HG02798 (cell line): ENCODE data around the gene IQSEC1.

Experiments used
- ATAC-seq: cut with Tn5 transposase; IDR thresholded peaks from one replicate; pipeline ENCODE4 v1.9.1; 2021; ENCODE audit warnings: mild to moderate bottlenecking; ENCODE audit not compliant: unreplicated experiment, poor library complexity

IQSEC1 gene

DNA sequence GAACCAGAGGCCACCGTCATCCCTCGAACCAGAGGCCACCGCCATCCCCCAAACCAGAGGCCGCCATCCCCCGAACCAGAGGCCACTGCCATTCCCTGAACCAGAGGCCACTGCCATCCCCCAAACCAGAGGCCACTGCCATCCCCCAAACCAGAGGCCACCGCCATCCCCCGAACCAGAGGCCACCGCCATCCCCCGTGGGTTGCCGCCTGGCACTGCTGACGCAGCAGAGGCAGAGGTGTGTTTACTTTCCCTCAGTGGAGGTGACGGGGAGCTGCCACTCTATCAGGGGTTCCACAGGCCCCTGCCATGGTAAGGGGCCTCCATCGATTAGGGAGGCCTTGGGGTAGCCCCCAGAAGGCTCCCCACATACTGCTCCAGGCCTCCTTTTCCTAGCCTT is 1.5 kb downstream of the IQSEC1 start:
- no peak for ATAC-seq

DNA sequence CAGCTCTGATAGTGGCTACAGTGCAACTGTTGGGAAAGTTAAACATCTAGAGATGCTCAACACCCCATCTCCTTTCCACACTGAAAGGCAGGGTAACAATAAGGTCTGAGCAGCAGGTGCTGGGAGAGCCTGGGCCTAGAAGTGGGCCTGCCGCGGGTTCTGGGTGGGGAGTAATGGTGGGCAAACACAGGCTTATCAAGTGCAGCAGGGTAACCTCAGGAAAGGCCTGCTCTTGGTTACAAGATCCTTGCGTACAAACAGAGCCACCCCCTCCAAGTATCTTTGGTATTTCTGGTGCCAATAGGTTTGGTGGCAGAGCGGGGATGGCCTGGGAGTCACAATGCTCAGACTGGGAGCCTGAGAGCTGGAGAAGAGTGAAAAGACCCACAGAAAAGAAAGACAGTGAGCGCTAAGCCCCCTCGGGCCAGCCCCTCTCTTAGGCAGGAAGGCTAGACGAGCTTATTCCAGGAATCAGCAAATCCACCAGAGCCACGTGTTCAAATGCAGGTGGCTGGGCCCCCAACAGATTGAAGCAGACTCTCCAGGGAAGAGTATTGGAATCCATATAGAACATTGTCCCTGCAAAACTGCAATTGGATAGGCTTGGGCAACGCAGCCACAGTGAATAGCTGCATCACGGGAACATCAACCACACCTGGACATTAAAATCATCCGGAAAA is 2.7 kb downstream of the IQSEC1 start:
- ATAC-seq = no peak

DNA sequence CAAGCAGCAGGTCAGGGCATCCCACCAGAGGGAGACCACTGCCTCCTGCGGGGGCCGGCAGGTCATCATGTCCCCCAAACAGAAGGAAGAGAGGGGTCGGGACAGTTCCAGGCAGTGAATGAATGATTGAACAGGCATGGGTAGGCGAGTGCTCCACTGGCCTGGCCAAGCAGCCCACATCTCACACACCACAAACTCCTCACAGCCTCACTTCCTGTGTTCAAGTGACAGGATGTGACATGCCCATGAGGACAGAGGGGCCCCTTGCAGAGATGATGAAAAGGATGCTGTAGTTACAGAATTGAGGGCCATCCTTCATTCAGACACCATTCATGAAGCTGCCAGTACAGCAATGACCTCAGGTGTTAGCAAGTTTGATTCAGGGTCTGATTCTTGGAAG is 3.7 kb downstream of the IQSEC1 start:
- ATAC-seq = peak; percentile 54

DNA sequence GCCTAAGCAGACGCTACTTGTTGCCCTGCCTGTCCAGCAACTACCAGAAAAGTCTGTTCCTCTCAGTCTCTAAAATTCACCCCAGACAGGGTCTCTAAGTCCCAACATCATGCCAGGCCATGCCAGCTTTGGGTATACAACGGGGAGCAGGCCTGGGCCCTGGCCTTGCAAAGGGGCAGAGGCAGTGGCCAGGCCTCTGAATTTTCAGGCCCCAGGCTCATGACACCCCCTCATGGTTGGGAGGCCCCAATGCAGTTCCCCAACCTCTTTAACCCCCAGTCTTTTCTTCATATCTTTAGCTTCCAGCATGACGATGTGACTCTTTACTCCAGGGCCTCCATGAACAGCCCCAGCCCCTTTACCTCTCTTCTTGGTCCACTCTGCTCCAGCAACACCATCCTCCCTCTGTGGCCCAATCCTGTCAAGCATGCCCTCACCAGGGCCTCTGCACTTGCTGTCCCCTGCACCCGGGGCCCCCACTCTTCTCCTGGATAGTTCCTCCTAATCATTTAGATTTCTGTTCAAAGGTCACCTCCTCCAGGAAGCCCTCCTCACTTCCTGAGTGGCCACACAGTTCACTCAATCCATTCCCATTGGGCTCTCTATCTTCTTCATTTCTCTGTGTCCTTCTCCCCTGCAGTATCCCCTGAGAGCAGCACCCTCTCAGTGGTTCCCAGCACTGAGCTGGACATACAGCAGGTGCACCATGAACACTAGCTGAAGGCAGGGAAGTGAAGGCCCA is 4.8 kb downstream of the IQSEC1 start:
- ATAC-seq = no peak

DNA sequence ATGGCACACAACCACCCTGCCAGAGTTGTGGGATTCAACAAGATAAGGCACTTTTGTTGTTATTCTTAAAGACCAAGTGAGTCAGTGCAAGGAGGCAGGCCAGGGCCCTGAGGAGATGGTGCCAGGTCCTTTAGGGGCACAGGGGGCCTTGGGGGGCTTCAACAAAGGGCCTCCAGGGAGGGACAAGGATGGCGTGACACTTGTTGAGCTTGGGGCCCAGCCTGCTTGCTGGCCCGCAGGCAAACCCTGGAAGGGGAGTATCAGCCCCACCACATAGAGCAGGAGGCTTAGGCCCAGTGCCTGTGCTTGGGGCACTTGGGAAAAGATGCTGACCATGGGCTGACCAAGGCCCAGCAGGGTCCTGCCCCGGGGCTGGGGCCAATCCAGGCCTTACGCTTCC is 5.5 kb downstream of the IQSEC1 start:
- ATAC-seq = no peak

DNA sequence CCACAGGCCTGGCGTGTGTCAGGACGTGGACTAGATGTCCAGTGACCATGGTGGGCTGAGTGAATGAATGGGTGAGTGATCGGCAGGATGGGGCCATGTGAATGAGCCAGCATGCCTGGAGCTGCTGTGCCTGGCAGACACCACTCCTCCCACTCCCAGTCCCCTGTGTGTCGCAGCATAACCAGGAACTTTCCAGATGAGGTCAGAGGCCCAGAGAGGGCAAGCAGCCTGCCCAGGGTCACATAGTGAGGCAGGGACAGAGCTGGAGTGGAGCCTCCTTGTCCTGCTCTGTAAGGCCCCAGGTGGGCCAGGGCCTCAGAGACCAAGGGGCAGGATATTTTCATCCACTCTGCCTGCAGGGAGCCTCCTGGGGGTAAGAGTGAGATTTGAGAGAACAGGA is 6.4 kb downstream of the IQSEC1 start:
- ATAC-seq = no peak

DNA sequence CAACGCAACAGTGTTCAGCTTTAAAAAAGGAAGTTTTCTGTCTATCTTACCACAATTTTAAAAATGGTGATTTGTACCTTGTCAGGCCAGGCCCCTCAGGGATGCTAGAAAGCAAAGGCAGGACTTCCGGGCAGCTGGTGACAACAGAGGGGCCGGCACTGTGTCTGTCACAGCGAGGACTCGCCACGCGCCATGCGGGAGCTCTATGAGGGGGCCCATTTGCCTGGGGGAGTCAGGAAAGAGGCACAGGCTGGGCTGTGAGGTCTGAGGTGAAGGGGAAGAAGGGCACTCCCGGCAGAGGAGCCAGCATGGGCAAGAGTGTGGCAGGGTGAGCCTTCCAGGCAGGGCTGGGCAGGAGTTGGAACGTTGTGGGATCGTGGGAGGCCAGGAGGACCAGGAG is 7.0 kb downstream of the IQSEC1 start:
- ATAC-seq = no peak

DNA sequence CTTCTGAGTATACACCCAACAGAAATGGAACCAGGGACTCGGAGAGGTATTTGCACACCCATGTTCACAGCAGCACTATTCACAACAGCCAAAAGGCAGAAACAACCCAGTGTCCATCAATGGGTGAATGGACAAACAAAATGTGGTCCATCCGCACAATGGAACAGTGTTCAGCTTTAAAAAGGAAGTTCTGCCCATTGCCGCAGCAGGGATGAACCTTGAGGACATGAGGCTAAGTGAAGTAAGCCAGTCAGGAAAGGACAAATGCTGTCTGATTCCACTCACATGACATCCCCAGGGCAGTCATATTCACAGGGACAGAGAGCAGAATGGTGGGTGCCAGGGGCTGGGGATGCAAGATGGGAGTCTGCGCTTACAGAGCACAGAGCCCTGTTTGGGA is 7.5 kb downstream of the IQSEC1 start:
- ATAC-seq = no peak

DNA sequence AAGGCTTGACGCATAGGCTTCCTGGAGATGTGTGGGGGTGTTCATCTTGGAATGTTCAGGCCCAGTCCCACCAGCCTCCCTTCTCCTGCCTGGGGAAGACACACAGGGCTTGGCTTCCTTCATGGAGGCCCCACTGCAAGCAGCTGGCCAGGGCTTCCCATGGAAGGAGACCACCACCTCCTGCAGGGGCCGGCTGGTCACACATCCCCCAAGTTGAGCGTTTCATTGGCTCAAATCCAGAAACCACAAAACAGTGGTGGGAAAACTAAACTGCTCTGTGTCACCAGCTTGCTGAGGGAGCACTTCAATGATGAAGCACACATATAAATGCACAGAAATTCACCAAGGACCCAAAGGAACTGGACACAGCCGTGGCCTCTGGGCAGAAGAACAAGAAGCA is 8.3 kb downstream of the IQSEC1 start:
- no peak for ATAC-seq

DNA sequence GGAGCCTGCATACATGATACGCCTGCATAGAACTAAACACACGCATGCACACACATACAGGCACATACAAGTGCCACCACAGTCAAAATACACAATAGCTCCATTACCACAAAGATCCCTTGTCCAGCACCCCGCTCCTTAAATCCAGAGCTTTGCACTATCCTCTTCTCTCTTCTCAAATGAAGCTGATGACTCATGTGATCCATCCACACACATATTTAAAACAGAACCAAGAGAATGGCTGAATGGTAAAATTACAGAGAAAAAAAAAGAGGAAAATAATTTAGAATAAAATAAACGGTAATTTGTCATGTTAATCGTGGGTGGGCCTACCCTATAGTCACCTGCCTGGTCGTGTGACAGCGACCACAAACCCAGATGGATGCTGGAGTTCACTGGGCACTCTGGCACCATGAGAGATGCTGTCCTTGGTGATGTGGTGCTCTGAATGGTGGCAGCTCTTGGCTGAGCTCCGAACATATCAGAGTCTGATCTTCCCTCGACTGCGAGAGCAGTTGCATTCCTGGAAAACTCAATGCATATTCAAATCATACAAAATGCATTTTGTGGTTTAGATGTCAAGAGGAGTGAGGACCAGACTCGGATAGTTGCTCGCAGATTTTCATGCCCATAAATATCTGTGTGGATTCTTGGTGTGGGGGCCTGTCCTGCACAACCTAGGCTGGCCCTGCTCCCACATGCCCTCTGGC is 8.9 kb downstream of the IQSEC1 start:
- no peak for ATAC-seq

DNA sequence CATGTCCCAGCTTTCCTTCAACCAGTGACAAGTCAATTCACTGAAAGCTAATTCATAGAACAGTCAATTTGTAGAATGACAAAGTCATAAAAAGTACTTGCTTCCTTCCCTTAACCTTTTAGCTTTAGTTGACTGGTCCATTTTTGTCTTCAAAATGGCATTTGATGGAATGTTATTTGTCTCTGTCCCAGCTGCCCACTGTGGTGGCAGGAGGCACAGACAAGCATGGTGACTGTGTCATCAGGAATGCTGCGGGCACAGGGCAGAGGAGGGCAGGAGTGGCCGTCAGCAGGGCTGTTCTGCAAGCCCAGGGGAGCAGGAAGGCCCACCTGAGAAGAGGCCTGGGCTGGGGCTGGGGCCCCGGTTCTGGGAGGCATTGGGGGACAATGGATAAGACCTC is 10.0 kb downstream of the IQSEC1 start:
- no peak for ATAC-seq

DNA sequence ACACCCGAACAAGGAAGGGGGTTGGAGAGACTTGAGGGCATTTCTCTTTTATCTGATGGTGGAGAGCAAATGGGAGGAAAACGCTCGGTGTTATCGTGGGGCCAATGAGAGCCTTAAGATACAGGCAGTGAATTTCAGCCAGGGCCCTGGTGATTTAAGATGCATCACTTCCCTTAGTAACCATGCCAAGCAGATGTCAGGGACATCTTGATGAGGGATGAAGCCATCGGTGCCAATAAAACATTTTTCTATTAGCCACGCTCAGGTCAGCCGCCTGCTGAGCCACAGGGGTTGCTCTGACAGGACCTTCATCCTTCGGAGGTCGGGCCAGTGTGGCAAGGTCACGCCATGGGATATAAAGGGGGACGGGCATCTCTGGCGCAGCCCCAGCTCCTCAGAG is 10.6 kb downstream of the IQSEC1 start:
- ATAC-seq = no peak

DNA sequence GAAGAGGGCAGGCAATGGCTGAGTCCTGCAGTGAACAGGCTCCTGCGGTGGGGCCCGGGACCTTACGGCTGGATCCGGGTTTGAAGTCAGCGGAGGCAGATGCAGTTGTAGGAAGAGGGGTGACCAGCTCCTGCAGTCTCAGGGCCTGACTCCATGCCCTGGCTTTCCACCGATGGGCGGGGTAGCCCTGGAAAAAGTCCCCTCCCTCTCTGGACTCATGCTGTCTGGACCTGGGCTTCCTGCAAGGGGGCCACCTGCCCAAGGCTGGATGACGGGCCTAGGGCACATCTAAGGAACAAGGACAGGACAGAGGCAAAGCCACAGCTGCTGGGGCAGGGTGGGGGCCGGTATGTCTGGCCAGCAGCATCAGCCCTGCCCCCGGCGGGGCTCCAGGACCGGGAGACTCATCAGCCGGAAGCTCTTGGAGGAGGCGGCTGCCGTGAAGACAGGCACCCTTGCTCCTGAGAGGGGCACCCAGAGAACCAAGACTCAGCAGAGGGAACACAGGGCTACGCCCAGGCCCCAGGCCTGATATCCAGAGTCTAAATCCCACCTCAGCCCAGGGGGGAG is 12.8 kb downstream of the IQSEC1 start:
- no peak for ATAC-seq

DNA sequence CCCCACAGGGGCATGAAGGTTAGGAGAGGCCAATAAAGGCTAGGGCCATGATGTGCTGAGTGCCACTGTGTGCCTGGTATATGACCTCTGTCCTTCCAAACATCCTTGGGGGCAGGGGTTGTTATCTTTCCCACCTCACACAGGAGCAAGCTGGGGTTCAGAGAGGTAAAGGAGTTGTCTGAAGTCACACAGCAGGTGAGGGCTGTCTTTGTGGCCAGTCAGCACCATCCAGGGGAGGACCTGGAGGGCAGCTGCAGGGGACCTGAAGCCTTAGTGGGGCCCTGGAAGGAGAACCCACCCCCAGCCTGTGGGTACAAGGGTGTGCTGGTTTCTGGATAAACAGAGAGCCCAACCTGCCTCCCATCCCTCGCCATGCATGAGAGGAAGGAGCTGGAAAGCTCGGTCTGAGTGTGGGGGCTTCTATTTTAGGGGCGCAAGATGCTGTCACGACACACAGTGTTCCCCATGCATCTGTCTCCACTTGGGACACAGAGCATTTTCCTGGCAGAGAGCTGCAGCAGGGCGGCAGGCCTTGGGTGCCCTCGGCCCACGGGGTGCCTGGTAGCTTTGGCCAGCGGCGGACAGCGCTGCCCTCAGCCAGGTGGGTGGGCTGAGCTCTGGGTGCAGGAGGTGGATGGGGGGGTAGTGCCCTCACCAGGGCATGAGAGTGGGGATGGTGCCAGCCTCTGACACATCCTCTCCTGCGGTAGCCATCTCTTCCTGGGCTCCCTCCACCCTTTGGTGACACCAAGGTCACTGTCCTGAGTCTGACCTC is 14.7 kb downstream of the IQSEC1 start:
- ATAC-seq = no peak

DNA sequence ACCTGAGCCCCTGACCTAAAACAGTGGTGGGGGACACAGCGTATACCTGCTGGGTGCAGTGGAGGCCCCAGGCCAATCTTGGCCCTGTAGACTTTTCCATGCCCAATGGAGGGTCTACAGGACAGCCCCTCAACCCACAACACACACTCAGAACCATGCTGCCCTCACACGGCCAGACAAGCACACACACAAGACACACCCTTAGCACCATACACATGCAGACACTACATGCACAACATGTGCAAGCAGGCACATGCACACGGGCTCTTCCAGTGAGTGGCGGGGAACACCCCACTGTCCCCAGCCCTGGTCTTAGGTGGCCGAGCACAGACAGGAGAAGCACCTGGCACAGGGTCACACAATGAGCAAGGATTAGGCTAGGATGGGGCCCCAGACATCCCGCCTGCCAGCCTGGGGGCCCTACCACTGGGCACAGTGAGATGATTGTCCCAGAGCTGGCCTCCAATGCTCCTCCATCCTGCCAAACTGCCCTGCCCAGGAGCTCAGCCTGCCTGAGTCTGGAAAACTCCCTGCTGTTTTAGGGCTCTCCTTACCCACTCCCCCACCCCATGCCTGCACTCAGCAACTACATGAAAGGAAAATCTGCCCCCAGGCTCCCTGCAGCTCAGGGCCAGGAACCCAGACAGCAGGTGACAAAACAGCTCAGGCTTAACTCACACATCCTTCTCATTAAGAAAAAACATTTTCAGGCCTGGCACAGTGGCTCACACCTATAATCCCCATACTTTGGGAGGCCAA is 15.8 kb downstream of the IQSEC1 start:
- ATAC-seq = no peak

DNA sequence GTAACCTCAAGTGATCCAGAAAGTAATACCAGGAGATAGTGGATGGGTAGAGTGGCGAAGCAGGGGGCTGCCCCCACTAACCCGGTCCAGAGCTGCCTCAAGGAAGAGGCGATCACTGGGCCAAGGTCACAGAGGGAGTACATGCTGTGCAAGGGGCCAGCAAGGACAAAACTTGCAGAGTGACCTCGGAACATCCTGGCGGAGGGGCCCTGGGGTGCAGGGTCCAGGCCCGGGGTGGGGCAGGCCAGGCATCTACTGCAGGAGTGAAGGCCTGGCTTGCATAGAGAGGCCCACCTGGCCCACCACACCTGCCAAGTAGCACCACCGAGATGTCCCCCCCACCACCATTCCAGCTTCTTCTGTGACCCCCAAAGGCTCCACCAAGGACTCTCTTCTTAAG is 17.6 kb downstream of the IQSEC1 start:
- no peak for ATAC-seq

DNA sequence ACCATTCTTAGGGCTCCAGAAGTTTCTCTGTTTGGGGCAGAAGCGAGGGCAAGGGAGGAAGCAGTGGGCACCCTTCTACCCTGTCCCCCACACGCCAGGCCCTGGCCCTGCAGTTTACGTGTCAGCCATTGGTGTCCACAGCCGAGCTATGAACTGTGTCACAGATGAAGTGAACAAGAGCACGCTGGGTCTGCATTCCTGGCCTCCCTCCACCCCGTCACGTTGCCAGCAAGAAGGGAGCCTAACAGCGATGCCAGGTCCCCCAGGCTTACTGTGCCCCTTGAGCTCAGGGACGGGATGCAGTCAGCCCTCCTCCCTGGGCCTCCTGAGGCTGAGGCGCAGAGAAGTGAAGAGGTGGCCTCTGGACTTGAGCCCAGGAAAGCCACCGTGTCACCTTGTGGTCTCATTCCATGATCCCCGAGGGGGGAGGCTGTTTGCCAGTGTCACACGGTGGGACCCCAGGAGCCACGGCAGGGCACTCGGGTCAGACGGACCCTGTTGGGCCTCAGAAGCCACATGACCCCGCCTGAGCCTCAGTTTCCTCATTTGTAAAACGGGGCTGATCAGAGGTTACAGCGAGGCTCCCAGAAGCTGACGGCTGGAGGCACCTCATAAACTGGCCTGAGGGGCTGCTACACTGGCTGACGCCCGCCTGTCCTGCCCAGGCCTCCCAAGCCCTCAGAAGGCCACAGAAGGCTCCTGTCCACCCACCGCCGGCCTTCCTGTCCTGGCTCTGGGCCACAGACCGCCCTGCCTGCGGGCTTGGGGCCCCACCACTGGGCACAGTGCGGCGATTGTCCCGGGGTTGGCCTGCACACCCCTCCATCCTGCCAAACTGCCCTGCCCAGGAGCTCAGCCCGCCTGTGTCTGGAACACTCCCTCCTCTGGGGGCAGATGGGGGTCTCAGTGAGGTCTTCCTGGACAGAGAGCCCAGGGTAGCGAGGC is 18.6 kb downstream of the IQSEC1 start:
- no peak for ATAC-seq

DNA sequence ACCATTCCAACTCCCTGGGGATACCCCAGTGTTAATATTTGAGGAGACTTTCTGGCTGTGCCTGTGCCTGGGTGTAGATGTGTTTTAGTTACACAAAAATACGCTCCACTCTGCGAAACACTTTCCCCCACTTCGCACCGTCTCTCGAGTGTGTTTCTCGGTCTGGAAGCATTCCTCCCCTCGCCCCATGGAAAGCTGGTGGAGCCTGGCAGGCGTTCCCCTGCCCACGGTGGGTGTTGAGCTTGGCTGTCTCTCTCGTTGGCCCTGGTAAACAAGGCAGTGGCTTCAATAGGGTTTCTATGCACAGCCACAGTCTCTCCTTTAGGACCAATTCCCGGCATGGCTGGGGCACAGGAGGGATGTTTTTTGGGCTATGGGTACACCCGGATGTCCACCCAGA is 19.3 kb downstream of the IQSEC1 start:
- ATAC-seq = no peak

DNA sequence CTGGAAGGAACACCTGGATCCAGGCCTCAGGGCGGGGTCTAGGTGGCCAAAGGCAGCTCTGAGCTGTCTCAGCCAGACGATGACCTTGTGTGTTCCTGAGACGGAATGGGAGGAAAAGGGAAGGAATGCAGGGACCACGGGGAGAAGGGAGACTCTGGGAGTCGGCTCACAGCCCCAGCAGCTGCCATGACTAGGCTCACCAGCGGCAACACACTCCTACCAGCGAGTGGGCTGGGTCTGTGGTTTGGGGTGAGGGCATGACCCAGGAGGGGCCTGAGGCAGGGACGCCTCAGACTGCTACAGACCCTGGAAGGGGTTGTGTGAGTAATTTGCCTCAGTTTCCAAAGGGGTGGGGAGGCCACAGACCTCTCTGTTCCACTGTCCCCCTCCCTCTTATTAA is 19.8 kb downstream of the IQSEC1 start:
- no peak for ATAC-seq
